Activated naive CD8-positive, alpha-beta T cell (primary cell): Measurements from ENCODE around the gene SGK1.
A peak's percentile ranks its signal among the peaks of the same experiment; 100 is the strongest.
"Not testable (repeated sequence)": the region's sequence is repeated elsewhere in the genome, so short reads cannot be mapped to it uniquely, and the experiment has no call there.

Experiments used
- H3K27ac Mint-ChIP-seq: one replicate; pipeline ENCODE4 v1.8.0; 2021; ENCODE audit warnings: mixed read lengths
- H3K27me3 Mint-ChIP-seq: one replicate; pipeline ENCODE4 v1.8.0; 2021; ENCODE audit warnings: mixed read lengths
- H3K36me3 Mint-ChIP-seq: one replicate; pipeline ENCODE4 v1.8.0; 2021; ENCODE audit warnings: mixed read lengths
- H3K4me1 Mint-ChIP-seq: one replicate; pipeline ENCODE4 v1.8.0; 2021; ENCODE audit warnings: low read depth, mixed read lengths
- H3K4me3 Mint-ChIP-seq: one replicate; pipeline ENCODE4 v1.8.0; 2021; ENCODE audit warnings: mild to moderate bottlenecking, mixed read lengths
- H3K9me3 Mint-ChIP-seq: one replicate; pipeline ENCODE4 v1.8.0; 2021; ENCODE audit warnings: low read depth, mixed read lengths

Gene SGK1

DNA sequence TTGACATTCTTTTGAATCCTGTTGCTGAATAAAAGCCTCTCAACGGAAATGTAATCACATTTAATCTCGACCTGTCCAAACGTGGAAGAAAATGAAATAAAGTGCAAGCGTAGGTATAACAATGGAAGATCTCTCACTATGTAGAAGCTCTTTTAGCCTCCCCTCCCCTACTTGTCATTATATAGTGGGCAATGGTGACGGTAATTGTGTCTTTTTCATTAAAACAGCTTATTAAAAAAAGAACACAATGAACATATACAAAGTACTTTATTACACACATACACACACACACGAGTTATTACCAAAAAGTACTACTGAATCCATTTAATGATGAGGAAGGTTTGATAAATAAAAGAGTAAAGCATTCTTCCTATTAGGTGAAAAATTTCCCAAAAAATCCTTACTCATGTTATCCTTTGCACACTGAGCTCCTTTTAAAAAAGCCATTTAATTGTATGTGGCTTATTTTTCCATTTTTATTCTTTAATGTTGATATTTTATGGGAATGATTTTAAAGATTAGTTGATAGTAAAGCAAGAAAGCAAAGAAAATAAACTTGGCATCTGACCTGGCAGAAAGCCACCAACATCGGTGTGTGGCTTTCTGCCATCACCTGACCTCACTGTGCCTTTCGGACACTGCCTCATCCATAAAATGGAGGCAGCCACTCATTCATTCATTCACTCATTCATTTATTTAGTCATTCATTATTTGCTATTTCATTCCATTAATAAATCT, 493 bp upstream of the SGK1 start:
- Mint-ChIP-seq H3K4me3 (peak overlapping the region; percentile 90), H3K27me3 (peaks cover 3% of the 10 kb centered on the region), H3K27ac (peak overlapping the region; percentile 2), H3K4me1 (peaks cover 35% of the 10 kb centered on the region), H3K9me3 (no peaks in the 10 kb centered on the region), H3K36me3 (no peaks in the 10 kb centered on the region)

DNA sequence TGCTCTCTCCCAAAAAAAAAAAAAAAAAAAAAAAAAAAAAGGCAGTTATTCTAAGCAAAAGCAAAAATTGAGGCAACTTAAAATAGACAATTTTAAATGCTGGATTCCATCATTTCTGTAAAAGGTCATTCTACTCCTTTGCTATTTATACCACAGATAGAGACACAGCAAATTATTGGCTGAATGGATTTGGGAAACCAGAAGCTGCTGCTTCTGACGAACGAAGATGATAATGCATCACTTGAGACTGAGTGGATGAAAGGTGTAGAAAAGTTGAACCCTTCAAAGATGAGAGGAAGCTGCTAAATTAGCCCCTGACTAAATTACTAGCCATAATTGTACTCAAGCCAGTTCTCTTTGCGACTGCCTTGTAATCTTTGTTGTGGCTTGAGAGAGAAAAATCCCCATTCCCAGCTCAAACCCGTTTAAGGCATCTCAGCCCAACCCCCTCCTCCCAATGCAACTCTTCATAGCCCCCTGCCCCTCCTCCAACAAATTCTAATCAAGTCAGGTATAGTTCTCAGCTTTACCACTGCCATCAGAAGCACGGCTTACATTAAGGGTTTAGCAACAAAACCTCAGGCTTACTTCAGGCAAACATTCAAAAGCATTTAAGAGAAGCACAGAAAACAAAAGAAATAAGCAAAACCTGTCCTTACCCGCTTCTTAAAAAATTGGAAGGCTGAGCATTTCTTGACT, 1.0 kb downstream of the SGK1 start:
- no peak overlapping the region for H3K27ac Mint-ChIP-seq
- H3K9me3 Mint-ChIP-seq: no peaks in the 10 kb centered on the region
- no peaks in the 10 kb centered on the region for H3K36me3 Mint-ChIP-seq
- peak overlapping the region; percentile 90 for H3K4me3 Mint-ChIP-seq
- peaks cover 3% of the 10 kb centered on the region for H3K27me3 Mint-ChIP-seq
- peaks cover 41% of the 10 kb centered on the region for H3K4me1 Mint-ChIP-seq

DNA sequence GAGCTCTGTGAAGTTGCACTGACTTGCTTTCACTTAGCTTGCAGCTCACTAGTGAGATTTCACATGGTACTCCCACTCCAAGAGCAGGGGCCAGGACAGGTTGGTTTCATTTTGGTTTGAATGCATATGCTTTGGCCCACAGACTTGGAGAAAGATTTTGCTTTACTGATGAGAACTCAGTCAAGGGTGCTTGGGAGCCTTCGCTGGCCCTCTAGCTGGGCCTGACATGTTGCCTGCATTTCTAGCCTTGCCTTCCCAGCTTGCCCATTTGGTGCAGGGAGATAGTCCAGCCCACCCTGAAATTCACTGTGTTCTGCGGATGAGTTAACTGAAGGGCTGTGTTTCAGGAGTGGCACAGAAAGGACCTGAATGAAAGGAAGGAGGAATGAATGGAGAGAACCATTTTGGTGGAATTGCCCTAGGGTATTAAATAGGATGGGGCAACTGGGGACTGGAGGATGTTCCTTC, 1.9 kb downstream of the SGK1 start:
- Mint-ChIP-seq H3K36me3 (no peaks in the 10 kb centered on the region), H3K9me3 (no peaks in the 10 kb centered on the region), H3K27me3 (peaks cover 3% of the 10 kb centered on the region), H3K4me3 (peak overlapping the region; percentile 68), H3K27ac (no peak overlapping the region), H3K4me1 (peaks cover 41% of the 10 kb centered on the region)

DNA sequence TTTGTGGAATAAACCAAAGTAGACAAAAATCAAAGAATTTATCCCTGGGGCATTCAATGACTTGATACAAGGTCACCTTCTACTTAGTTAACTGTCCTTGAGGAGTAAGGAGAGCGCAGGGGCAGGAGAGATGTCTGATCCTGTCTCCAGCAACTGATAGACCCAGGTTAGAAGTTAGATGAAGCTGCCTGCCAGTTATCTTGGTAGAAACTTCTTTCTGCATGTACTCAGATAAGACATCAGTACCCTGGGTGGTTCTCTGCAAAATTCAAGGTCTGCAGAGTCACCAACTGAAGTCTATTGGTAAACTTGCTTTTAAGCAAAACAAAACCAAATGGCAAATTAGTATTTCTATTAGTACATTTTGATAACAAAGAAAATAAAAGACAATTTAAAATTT, 2.7 kb downstream of the SGK1 start:
- H3K36me3 Mint-ChIP-seq: no peaks in the 10 kb centered on the region
- peak overlapping the region; percentile 15 for H3K4me3 Mint-ChIP-seq
- H3K4me1 Mint-ChIP-seq: peaks cover 41% of the 10 kb centered on the region
- no peak overlapping the region for H3K27ac Mint-ChIP-seq
- H3K9me3 Mint-ChIP-seq: no peaks in the 10 kb centered on the region
- H3K27me3 Mint-ChIP-seq: peaks cover 3% of the 10 kb centered on the region

DNA sequence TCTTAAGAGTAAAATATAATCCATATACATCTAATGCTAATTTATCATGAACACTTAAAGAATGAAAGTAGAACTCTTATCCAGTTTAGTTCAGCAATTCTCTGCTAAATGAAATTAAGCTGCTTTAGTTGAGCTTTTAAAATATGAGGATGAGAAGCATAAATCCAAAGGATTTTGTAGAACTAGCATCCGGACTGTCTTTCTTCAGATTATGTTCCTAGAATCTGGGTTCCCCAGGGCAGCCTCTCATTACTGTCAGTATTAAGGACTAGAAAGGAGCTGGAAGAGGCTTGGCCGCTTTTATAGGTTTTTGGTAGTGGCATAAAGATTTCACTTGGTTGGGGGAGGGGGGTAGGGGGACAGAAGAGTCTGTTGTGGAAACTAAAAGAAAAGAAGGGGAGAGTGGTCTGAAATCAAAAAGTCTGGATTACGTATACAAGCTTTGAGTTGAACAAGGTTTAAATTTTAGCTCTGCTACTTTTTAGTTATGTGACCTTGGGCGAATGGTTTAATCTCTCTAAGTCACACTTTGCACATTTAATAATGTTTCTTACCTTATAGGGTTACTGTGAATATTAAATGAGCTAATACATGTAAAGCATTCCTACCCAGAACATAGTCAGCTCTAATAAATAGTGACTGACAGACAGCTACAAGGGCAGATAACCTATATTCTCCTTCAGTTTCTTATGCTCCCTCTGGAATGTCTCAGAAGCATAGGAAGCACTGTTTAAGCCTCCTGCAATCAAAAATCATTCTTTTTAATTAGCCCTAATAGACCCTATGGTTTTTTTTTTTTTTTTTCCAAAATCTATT, 3.7 kb downstream of the SGK1 start:
- Mint-ChIP-seq H3K27me3 (peaks cover 3% of the 10 kb centered on the region), H3K4me3 (no peak overlapping the region), H3K36me3 (peaks cover 1% of the 10 kb centered on the region), H3K9me3 (no peaks in the 10 kb centered on the region), H3K4me1 (peaks cover 42% of the 10 kb centered on the region), H3K27ac (no peak overlapping the region)

DNA sequence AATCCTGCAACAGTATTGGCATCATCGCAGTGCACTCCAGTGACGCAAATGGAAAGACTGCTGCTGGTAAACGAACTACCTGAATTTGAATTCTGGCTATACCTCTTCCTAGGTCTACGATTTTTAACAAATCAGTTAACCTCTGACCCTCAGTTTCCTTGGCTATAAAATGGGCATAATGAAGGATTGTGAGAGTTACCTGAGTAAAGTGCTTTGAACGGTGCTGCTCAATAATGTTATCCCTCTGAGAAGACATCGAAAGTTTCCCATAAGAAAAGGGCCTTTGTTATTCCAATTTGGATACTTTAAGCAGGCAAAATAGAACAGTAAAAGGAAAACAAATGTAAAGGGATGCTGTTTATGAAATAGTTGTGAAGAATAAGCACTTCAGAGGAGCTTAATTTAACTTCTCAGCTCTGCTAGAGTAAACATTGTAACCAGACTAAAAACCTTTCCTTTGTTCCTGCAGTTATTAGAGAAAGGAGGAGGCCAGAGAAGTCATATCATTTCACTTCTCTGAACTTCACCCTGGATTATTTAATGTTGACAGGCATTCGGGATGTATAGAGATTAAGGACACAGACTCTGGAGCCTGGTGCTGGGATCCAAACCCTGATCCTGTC, 5.8 kb downstream of the SGK1 start:
- no peaks in the 10 kb centered on the region for H3K27me3 Mint-ChIP-seq
- no peak overlapping the region for H3K4me3 Mint-ChIP-seq
- peaks cover 40% of the 10 kb centered on the region for H3K4me1 Mint-ChIP-seq
- no peak overlapping the region for H3K27ac Mint-ChIP-seq
- H3K36me3 Mint-ChIP-seq: peaks cover 2% of the 10 kb centered on the region
- H3K9me3 Mint-ChIP-seq: no peaks in the 10 kb centered on the region

DNA sequence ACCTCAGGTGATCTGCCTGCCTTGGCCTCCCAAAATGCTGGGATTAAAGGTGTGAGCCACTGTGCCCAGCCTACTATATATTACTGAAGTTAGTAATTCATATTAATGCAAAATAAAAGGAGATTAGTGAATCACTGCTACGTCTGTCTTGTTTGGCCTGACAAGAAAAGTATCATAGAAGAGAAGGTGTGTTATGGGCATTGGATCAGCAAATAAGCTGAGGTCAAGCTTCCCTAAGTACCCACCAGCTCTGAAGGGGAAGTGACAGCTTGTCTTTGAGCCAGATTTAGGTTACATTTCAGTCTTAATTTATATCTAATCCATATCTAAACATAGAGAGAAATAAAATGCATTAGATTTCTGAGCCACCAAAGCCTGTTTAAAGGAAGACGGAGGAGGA, 7.1 kb downstream of the SGK1 start:
- Mint-ChIP-seq H3K27ac (no peak overlapping the region), H3K4me1 (peaks cover 36% of the 10 kb centered on the region), H3K4me3 (no peak overlapping the region), H3K27me3 (no peaks in the 10 kb centered on the region), H3K9me3 (no peaks in the 10 kb centered on the region), H3K36me3 (peaks cover 2% of the 10 kb centered on the region)

DNA sequence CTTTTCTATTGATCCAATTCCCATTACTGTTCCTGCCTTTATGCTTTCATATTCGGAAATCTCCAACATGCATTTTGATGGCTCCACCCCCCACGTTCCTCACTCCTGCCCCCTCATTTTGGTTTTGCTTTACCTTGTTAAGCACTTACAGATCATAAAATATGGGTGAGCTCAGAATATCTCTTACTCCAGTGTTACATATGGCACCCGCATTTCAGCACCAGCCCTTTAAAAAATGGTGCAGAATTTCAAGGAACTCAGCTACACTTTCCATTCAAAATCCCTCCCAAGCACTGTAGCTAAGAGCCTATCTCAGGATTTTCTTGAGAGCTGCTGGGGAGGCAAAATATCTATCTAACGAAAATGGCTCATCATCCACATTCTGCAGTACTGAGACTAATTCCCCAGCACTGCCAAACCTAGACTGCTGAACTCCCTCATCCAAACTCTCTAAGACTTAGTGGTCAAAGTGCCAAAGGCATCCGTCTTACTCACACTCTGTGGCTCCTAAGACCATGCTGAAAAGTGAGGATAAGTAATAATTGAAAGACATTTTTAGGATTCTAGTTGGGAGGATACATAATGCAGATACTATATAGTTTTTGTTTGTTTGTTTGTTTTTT, 7.8 kb downstream of the SGK1 start:
- H3K36me3 Mint-ChIP-seq: peaks cover 4% of the 10 kb centered on the region

DNA sequence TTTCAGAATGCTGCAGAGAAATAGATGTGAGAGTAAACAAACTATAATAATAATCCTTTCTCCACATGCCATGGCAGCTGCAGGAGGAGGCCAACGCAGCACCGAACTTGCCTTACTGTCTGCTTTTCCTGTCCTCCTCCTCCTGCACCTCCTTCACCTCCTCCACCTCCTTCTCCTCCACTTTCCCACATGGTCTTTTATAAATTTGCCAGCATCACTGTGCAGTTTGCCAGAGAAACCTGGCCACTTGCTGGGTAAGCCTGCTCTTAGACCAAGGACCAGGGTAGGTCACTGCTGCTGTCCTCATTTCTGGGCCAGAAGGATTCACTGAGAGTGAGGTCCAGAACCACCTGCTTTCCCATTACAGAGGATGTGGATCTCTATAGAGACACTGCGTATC, 8.7 kb downstream of the SGK1 start:
- Mint-ChIP-seq H3K9me3 (no peaks in the 10 kb centered on the region), H3K27ac (no peak overlapping the region), H3K36me3 (peaks cover 4% of the 10 kb centered on the region), H3K27me3 (no peaks in the 10 kb centered on the region), H3K4me3 (no peak overlapping the region), H3K4me1 (peaks cover 36% of the 10 kb centered on the region)

More for the DNA sequence above, 7.8 kb downstream of the SGK1 start:
- Mint-ChIP-seq H3K4me3 (no peak overlapping the region), H3K27me3 (no peaks in the 10 kb centered on the region), H3K4me1 (peaks cover 34% of the 10 kb centered on the region), H3K27ac (no peak overlapping the region), H3K9me3 (no peaks in the 10 kb centered on the region)

DNA sequence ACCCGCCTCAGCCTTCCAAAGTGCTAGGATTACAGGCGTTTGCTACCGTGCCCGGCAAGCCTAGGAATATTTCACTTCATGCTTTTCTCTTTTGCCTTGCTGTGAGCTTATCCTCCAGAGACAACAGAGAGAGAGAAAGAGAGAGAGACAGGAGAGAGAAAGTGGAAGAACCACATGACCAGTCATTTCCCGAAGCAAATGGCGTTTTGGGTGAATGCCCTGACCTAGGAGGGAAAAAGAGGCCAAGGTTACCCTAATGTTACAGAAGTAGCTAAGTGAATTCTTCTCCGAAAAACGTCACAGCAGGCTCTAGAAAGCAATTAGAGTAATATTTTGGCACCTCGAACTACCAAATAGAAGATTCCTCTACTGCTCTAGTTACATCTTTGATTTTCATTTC, 9.1 kb downstream of the SGK1 start:
- no peaks in the 10 kb centered on the region for H3K27me3 Mint-ChIP-seq
- H3K9me3 Mint-ChIP-seq: no peaks in the 10 kb centered on the region
- no peak overlapping the region for H3K4me3 Mint-ChIP-seq

DNA sequence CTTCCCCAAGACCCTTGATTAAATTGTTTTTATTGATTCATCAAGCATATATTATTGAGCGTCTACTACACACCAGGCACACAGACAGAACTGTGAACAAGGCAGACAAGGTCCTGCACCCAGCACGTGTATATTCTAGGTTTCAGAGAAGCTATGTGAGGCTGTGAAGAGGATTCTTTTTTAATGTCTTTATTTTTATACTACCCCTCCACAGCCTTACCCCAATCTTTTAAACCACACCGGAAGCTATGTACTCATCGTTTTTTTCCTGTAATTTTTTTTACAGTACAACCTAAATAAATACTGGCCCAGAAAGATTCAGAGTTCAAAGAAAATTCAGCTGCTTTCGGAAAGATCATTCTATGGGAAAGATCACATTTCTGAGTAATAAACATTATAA, 10.0 kb downstream of the SGK1 start:
- Mint-ChIP-seq H3K4me1 (peaks cover 29% of the 10 kb centered on the region), H3K27ac (peak overlapping the region; percentile 19), H3K4me3 (no peak overlapping the region), H3K9me3 (no peaks in the 10 kb centered on the region), H3K36me3 (peaks cover 4% of the 10 kb centered on the region), H3K27me3 (no peaks in the 10 kb centered on the region)

More for the DNA sequence above, 9.1 kb downstream of the SGK1 start:
- Mint-ChIP-seq H3K27ac (no peak overlapping the region), H3K36me3 (peaks cover 4% of the 10 kb centered on the region), H3K4me1 (peaks cover 36% of the 10 kb centered on the region)

DNA sequence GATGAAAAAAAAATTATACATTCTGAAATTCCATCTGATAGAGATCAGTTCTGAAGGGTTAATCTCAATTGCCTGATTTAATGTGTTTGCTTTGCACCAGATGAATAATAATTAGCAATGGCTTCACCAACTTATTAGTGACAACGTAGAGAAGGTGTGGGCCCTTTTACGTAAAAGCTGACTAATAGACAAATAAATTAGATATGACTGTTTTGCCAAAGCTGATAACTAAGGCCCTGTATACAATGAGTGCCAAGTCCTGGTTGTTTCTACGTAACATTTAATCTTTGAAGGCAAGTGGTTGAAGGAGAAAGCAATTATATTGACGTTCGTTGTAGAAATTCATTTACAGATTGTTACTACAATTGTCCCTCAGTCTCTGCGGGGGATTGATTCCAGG, 10.8 kb downstream of the SGK1 start:
- Mint-ChIP-seq H3K4me3 (no peak overlapping the region), H3K9me3 (no peaks in the 10 kb centered on the region), H3K36me3 (peaks cover 4% of the 10 kb centered on the region), H3K27me3 (no peaks in the 10 kb centered on the region), H3K4me1 (peaks cover 32% of the 10 kb centered on the region), H3K27ac (no peak overlapping the region)

DNA sequence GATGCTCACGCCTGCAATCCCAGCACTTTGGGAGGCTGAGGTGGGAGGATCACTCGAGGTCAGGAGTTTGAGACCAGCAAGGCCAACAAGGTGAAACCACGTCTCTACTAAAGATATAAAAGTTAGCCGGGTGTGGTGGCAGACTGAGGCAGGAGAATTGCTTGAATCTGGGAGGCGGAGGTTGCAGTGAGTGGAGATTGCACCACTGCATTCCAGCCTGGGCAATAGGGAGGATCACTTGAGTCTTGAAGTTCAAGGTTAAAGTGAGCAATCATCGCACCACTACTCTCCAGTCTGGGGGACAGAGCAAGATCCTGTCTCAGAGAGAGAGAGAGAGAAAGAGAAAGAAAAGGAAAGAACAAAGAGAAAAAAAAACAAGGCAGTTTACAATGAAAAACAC, 13.5 kb downstream of the SGK1 start:
- not testable (repeated sequence) for H3K27me3 Mint-ChIP-seq, H3K36me3 Mint-ChIP-seq, H3K4me3 Mint-ChIP-seq, H3K9me3 Mint-ChIP-seq
- H3K27ac Mint-ChIP-seq: peak overlapping the region; percentile 11
- peaks cover 40% of the 10 kb centered on the region for H3K4me1 Mint-ChIP-seq

DNA sequence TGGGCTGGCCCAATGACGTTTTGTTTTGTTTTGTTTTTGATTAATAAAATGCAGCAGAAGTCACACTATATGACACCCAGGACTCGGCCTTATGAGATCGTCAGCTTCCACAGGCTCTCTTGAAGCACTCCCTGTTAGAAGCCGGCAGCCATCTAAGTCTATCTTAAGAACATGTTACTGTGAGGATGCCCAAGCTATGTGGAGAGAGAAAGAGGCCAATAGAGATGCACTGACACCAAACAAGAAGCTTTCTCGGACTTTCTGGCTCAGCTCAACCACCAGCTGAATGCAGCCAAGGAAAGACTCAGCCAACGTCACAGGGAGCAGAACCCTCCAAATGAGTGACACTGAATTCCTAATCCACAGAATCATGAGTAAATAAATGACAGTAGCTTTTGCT, 14.0 kb downstream of the SGK1 start:
- Mint-ChIP-seq H3K27ac (no peak overlapping the region), H3K4me1 (peaks cover 38% of the 10 kb centered on the region), H3K4me3 (no peak overlapping the region), H3K9me3 (no peaks in the 10 kb centered on the region), H3K27me3 (no peaks in the 10 kb centered on the region), H3K36me3 (peaks cover 4% of the 10 kb centered on the region)
